Measurements from ENCODE around the gene ZNRD2.

Gene ZNRD2

DNA sequence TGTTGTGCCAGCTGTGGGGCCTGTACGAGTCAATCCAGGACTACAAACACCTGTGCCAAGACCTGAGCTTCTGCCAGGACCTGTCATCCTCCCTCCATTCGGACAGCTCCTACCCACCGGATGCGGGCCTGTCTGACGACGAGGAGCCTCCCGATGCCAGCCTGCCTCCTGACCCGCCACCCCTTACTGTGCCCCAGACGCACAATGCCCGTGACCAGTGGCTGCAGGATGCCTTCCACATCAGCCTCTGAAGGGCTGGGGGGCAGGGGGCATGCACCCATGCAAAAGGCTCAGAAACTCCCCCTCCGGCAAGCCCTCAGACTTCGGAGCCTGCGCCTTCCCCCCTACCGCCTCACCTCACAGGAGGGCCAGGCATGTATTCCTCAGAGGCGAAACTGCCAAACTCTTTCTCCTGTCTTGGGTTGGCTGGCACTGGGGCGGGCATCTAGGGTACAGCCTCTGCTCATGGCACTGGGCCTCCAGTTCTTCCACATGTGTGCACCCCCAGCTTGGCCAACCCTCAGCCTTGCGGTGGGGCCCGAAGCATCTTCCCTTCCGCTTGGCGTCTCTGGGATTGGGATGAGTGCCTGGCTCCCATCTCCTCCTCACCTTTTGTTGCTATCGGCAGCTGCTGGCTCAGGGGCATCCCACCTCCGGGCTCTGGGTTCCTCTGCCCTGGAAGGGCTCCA is 3.3 kb downstream of the ZNRD2 start:
- DNase-seq (ENCODE audit: low read depth) = no peak

DNA sequence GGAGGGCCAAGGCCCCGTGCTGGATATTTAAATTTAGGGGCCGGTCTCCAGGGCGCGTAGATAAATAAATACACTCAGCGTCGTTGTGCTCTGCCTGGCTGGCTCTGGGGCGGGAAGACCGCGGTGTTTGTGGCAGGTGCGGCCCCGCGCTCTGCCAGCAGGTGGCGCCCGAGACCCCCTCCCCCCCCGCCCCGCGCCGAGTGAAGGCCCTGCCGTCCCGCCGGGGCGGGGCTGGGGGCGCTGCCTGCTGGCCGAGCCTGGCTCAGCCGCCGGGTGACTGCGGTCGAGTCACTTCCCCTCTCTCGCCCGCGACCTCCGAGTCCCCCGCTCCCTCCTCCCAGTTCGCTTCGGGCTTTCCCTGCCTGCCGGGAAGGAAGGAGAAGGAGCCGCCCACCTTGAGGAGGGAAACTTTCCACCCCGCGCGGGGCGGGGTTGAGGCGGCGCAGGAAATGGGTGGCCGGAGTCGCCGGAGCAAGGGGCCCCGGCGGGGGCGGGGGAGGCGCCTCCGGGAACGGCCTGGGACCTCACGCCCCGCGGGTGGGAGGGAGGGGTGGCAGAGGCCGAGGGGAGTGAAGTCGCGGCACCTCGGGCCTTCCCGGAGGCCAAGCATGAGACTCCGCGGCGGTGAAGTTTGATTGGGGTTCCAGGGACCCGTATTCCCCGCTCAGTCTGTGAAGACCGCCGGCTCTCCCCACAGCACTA is 4.0 kb downstream of the ZNRD2 start:
- DNase-seq (ENCODE audit: low read depth) = peak; percentile 87

DNA sequence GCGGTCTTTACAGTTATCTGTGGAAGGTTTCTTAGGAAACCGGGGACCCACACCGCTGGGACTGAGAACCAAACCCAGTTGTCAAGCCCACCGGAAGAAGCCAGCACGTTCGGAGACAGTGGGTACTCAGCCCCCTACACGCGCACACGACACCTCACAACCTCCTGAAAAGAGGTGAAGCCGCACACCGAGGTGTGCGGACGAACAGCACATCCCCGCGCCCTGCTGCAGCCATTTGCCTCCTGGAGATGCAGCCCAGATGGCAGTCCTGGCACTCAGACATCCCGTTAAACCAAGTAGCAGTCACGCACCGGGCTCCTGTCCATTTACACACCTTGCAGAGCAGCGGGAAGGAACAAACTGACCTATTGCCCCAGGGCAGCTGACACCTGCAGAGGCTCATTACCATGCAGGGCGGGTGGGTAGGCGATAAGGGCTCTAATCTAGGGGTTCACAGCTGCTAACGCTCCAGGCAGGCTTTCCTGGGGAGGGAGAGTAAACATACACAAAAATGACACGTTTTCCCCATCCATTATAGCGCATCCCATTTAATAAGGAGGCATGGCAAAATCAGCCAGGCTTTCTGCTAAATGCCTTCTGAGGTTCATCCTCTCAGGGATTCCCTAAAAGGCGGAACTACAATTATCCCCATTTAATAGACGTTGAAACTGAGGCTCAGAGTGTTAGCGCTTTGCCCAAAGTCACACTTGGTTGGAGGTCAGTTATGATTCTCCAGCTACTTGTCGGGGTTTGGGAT is 4.7 kb downstream of the ZNRD2 start:
- DNase-seq (ENCODE audit: low read depth) = no peak

DNA sequence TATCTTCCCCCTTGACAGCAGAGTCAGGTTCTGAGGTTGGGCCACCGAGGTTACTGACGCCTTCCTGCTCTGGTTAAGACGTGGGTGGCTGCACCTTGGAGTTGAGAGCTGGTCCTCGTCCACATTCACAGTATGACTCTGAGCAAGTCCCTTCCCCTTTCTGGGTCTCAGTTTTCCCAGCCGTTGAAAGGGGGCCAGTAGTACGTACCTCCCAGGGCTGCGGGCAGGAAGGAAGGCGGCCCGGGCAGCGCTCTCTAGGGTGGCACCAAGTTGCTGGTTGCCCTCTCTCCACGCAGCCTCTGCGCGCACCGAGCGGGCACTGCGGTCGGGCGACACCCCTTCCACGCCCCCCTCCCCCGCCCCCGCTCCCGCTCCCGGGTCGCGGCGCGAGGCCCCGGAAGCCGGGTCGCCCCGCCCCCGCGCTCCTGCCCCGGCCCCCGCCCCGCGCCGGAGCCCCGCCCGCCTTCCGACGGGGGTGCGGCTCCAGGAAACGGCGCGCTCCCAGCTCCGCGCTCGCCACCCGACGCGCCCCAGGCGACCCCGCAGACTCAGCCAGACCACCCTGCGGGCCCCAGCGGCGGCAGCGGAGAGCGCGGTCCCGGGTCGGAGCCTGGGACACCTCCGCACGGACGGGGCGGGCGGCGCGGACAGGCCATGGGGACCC is 5.4 kb downstream of the ZNRD2 start, which contains the start of gene EHBP1L1:
TSS of gene EHBP1L1 (plus strand) at position 486 of the 664 bp plus-strand sequence. CDS start 250 bp downstream, outside the sequence.
- peak; percentile 61 for DNase-seq (ENCODE audit: low read depth)

DNA sequence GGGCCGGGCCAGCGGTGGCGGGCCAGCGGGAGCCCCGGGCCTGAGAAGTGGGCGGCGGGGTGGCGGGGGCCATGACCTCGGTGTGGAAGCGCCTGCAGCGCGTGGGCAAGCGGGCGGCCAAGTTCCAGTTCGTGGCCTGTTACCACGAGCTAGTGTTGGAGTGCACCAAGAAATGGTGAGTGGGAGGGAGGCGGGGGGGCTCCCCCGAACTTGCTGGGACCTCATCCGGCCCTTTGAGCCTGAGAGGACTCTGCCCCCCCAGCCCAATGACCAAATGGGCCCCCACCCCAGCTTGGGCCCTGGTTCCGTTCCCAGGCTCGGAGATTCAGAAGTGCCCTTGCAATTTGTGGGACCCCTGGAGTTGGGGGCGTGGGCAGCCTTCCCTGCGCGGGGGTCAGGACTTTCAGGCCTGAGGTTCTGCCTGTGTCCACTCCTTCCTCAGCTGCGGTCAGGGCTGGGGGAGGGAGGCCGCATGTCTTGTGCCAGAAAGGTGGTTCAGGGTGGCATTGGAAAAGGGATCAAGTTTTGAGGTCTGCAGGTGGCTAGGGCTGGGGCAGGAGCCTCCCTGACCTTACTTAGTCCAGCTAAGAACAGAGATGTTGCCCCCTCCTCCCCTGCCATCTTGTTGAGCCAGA is 6.1 kb downstream of the ZNRD2 start:
- no peak for DNase-seq (ENCODE audit: low read depth)

DNA sequence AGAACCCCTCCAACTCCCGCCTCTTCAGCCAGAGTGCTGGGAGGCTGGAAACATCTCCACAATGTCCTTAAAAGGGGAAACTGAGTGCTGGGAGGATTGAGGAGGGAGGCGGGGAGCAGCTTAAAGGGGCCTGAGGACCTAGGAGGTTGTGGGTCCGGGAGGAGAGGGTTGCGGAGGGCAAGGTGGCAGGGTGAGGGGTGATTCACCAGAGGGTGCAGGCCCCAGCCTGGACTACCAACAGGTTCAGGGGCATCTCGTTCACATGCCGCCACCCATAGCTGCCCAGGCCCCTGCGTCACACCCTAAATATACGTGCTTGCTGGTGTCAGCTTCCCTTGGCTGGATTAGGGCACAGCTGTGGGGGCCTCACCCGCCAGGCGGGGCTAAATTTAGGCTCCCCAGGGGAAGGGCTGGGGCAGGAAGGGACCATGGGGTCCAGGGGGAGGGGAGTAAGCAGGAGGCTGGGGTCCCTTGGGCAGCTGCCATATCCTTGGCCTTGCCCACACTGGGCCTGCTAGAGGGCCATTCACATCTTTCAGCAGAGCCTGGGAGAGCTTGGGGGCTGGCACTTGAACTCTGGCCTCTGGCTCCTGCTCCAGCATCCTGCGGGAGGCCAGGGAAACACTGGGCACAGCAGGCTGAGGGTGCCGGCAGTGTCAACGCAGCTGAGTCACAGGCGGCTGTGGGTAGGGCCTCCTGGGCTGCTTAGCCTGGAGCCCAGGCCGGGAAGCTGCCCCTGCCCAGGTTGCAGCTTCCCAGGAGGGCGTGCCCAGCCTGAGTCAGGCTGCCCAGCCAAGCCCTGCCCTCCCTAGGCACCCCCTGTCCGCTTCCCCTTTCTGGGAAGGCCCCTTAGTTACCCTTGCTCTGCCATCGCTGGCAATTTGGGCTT is 6.8 kb downstream of the ZNRD2 start:
- DNase-seq (ENCODE audit: low read depth) = no peak

DNA sequence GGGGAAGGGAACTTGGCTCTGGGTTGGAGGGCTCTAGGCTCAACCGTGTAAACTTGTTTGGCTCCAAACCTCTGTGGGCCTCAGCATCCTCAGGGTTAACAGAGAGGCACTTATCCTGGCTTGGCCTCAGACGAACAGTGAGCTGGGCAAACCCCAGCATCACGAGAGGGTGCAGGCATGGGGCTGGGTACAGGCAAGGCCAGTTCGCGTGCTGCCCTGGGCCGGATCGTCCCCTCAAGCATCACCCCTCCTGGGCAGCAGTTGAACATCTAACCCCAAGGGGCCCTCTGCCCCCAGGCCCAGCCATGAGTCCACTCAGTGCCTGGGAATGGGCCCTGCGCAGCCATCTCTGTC is 7.5 kb downstream of the ZNRD2 start:
- DNase-seq (ENCODE audit: low read depth) = no peak

DNA sequence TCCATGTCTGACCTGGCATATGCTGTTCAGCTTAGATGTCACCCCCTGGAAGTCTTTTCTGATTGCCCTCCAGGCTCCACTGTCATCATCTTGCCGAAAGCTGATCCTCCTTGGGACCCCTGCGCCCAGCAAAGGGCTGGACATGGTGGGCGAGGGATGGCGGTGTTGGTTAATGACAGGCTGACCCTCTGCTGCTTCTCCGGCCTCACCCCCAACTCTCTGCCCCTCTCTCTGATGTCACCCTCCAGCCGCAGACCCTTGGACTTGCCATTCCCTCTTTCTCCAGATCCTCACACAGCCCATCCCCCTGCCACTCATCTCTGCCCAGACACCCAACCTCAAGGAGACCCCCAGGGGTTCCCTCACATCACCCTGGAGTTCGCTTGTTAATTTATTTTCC is 7.9 kb downstream of the ZNRD2 start:
- DNase-seq (ENCODE audit: low read depth) = no peak

DNA sequence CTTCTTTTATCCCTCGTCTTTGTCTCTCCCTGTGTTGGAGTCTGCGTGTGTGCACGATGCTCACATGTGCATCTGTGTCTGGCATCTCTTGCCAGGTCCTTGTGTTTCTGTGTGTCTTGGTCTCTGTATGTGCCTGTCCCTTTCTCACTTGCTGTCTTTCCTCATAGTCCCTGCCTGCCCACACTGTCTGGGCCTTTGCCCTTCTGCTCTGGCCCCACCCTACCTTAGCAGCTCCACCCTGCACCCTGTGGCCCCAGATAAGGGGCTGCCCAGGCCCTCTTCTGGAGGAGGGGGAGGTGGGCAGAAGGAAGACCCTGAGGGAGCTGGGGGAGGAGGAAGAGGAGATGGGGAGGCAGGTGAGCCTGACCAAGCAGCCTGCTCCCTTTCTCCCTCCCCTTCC is 8.4 kb downstream of the ZNRD2 start:
- no peak for DNase-seq (ENCODE audit: low read depth)

DNA sequence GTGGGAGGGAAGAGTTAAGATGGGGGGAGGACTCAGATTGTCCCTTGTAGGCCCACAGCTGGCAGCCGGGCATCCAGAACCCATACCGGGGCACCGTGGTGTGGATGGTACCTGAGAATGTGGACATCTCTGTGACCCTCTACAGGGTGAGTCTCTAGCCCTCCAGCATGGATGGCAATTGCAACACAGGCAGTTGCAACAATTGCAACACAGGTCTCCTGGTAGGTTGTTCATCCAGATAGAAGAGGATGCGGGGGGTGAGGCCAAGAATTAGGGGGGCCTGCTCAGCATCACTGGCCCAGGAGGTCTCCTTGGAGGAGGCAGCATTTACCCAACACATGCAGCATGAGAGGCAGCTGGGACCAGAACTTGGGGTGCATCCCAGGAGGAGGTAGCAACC is 9.0 kb downstream of the ZNRD2 start:
- DNase-seq (ENCODE audit: low read depth) = no peak

DNA sequence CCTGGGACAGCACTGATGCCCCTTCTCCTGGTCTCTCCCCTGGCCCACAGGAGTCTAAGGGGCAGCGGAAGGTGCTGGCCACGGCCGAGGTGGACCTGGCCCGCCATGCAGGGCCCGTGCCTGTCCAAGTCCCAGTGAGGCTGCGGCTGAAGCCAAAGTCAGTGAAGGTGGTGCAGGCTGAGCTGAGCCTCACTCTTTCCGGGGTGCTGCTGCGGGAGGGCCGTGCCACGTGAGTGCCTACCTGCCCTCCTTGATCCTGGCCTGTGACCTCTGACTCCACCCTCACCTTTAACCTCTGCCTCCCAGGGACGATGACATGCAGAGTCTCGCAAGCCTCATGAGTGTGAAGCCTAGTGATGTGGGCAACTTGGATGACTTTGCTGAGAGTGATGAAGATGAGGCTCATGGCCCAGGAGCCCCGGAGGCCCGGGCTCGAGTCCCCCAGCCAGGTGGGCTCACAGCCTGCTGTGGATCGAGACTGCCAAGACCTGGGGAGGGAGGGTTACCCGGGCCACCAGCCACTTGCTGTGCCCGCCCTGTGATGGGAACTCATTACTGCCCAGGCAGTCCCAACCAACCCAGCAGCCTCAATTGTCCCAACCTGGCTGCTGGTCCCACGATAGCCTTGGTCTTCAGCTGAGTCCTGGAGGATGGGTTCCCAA is 9.9 kb downstream of the ZNRD2 start:
- DNase-seq (ENCODE audit: low read depth) = no peak

DNA sequence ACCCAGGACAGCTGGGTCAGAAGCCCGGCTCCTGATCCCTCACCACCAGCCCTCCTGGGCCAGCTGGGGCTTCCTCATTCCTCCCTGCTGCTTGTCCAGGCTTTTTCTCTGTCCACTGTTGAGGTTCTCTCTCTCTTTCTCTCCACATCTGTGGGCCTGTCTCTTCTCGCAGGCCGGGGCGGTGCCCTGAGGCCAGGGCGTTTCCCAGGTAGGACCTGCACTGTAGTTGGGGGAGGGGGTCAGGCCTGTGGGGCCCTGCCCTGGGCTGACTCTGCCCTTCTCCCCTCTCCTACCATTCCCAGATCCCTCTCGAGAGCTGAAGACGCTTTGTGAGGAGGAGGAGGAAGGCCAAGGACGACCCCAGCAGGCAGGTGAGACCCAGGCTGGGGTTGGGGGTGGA is 10.5 kb downstream of the ZNRD2 start:
- DNase-seq (ENCODE audit: low read depth) = no peak

DNA sequence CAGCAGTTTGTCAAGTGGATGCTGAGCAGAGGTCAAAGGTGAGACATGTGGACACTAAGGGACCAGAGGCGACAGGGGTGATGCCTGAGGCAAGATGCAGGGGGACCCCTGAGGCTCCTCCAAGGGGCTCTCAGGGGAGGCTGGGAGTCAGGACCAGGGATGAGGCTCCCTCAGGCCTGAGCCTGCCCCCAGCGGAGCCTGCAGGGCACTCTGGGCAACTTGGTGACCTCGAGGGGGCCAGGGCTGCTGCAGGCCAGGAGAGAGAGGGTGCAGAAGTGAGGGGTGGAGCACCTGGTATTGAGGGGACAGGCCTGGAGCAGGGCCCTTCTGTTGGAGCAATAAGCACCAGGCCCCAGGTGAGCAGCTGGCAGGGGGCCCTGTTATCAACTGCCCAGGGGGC is 11.7 kb downstream of the ZNRD2 start:
- DNase-seq (ENCODE audit: low read depth) = no peak

DNA sequence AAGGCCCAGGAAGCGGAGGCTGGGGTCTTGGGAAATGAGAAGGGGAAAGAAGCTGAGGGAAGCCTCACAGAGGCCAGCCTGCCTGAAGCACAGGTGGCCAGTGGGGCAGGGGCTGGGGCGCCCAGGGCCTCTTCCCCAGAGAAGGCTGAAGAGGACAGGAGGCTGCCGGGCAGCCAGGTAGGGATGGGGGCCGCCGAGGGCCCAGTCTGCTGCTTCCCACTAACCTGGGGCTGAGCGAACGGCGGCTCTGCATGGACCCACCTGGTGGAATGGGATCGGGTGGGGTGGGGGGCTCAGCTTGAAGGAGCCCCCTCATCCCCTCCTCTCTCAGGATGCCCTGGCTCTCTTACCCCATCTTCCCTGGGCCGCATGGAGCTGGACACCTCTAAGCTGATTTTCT is 13.3 kb downstream of the ZNRD2 start:
- no peak for DNase-seq (ENCODE audit: low read depth)

DNA sequence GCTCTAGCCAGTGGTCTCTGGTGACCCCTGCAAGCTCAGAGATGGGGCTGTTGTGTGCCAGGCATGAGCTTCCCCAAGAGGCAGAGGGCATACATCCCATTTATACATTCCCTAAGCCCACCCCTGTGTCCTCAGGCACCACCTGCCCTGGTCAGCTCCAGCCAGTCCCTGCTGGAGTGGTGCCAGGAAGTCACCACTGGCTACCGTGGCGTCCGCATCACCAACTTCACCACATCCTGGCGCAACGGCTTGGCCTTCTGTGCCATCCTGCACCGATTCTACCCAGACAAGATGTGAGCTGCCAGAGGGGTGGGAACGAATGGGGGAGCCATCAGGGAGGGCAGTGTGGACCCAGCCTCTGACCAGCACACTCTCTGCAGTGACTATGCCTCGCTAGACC is 13.8 kb downstream of the ZNRD2 start:
- no peak for DNase-seq (ENCODE audit: low read depth)

DNA sequence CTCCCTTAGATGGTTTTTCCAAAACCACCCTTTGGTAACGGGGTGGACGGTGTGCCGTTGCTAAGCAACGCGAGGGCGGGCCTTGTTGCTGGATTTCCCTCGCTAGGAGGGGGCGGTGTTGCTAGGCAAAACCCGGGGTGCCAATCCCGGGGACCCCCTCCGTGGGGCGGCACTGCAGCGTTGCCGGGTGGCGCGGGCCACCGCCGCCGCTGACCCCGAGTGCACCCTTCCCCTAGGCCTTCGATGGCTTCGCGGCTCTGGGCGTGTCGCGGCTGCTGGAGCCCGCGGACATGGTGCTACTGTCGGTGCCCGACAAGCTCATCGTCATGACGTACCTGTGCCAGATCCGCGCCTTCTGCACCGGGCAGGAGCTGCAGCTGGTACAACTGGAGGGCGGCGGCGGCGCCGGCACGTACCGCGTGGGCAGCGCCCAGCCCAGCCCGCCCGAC is 14.5 kb downstream of the ZNRD2 start:
- no peak for DNase-seq (ENCODE audit: low read depth)

DNA sequence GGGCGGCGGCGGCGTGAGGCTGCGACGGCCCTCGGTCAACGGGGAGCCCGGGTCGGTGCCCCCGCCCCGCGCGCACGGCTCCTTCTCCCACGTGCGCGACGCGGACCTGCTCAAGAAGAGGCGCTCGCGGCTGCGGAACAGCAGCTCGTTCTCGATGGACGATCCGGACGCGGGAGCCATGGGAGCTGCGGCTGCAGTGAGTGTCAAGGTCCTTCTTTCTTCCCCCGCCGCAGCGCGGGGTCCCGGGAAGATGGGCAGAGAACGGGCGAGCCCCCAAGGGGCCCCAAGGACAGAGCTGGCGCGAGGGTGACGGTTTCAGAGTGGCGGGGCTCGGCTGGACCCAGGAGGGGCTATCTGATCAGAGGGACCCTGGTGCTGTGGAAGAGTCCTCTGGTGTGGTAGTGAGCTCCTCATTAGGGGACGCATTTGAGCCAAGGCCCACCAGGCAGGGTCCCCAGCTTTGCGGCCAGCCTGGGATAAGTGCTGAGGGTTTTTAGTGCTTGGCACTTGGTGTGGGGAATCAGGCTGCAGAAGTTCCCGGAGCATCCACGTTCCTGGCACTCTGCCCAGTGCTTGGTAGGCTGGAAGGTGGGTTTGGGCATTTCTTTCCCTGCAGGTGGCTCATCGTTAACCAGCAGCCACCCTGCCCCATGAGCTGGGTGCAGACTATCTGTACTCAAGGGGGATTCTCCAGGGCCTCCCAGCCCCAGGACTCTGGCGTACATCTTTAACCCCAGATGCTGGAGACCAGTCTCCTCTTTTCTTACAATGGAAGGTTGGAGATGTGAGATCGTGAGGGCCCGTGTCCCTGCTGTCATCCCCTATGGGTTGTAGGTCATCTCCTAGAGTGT is 15.3 kb downstream of the ZNRD2 start:
- DNase-seq (ENCODE audit: low read depth) = no peak

DNA sequence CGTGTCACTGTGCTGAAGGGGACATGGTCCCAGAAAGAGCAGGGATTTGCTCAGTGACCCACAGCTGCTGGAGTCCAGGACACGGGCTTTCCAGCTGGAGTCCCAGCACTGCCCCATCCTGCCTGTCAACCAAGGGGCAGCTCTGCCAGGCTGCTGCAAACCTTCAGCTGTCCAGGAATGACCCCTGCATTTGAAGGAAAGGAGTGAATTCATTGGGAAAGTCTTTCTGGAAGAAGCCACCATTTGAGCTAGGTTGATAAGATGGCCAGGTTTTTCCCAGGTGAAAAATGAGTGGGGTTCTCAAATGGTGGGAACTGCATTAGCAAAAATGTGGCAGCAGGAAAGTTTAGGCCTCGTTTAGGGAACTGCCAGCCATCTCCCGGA is 16.0 kb downstream of the ZNRD2 start:
- DNase-seq (ENCODE audit: low read depth) = no peak

DNA sequence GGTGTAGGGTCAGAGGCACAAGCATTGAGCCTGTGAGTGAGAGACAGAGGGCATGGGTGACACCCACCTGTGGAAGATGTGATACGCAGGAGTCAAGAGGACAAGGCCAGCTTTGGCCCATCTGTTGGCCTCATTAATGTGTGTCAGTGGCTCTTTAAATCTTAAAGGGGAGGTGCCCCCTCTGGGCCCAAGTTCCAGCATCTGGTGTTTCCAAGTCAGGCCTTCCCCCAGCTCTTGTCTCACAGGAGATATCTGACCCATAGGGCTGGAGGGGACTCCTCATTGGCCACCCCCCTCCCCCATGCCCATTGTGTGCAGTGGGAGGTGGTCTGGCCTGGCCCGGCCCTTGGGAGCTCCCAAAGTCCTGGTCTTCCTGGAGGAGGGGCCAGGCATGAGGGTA is 16.4 kb downstream of the ZNRD2 start:
- no peak for DNase-seq (ENCODE audit: low read depth)
